Bronchial epithelial cell (primary cell): ENCODE data around the gene AOX1. TPM values are rescaled to one million over a fixed set of nuclear protein-coding genes. Genes with fewer than 3 reads are reported as not detected.
"Not testable (repeated sequence)": the region's sequence is repeated elsewhere in the genome, so short reads cannot be mapped to it uniquely, and the experiment has no call there.

Source experiments
- DNase-seq: peaks from one replicate; pipeline ENCODE4 v3.0.0-alpha.2; 2010; ENCODE audit warnings: low read depth
- FAIRE-seq: peaks from 2 replicates; lab custom pipeline; 2011; peaks lifted over from hg19 to GRCh38; lab: Jason Lieb, UNC
- H3K27me3 ChIP-seq: 2 replicates; pipeline ENCODE4 v1.5.1; 2011; ENCODE audit warnings: low read length; ENCODE audit not compliant: control insufficient read depth, insufficient read depth
- H3K36me3 ChIP-seq: 2 replicates; pipeline ENCODE4 v1.5.1; 2011; ENCODE audit warnings: low read length; ENCODE audit not compliant: control insufficient read depth, insufficient read depth
- H3K4me3 ChIP-seq: 2 replicates; pipeline ENCODE4 v1.5.1; 2011; ENCODE audit warnings: mild to moderate bottlenecking, low read depth, low read length, control low read depth
- total RNA-seq: library from RNA; depleted of rRNA; stranded (reverse); fragments of >200 nt; gene quantifications from 2 replicates; pipeline ENCODE4 v1.2.1, GENCODE V29; 2014
- TF ChIP-seq, protein P1 (sequence below): IDR thresholded peaks from 2 replicates; pipeline ENCODE4 v1.5.1; 2011; ENCODE audit warnings: mild to moderate bottlenecking, moderate library complexity, low read length, control low read depth, inconsistent platforms; ENCODE audit not compliant: insufficient read depth, severe bottlenecking

The AOX1 gene
- total RNA-seq, 1 donor from 2014 or later, result 8.4 TPM

DNA sequence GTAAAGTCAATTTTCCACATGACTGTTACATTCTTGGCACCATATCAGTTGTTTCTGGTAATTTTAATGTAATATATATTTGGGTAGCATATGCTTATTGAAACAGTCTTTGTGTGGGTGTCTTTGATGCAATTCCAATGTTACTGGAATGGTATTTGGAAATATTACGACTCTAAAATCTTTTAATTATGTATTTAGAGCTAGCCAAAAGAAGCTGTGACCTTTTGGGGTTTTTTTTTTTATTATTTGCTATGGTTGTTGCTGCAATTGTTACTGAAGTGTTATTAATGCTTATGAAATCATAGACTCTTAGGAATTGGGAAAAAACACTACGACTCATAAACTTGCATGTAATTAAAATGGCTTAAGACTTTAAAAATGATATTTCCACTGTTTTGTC is 95.9 kb downstream of the AOX1 start:
- DNase-seq, result no peak
- FAIRE-seq, result no peak
- no peaks in the 10 kb centered on the region for H3K36me3 ChIP-seq
- TF ChIP-seq, protein P1, sequence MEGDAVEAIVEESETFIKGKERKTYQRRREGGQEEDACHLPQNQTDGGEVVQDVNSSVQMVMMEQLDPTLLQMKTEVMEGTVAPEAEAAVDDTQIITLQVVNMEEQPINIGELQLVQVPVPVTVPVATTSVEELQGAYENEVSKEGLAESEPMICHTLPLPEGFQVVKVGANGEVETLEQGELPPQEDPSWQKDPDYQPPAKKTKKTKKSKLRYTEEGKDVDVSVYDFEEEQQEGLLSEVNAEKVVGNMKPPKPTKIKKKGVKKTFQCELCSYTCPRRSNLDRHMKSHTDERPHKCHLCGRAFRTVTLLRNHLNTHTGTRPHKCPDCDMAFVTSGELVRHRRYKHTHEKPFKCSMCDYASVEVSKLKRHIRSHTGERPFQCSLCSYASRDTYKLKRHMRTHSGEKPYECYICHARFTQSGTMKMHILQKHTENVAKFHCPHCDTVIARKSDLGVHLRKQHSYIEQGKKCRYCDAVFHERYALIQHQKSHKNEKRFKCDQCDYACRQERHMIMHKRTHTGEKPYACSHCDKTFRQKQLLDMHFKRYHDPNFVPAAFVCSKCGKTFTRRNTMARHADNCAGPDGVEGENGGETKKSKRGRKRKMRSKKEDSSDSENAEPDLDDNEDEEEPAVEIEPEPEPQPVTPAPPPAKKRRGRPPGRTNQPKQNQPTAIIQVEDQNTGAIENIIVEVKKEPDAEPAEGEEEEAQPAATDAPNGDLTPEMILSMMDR, result no peak
- no peak overlapping the region for H3K4me3 ChIP-seq
- H3K27me3 ChIP-seq, result no peaks in the 10 kb centered on the region

GRCh38 chr2:200682407-200682806 is 96.6 kb downstream of the AOX1 start:
- not testable (repeated sequence) for H3K4me3 ChIP-seq, DNase-seq, FAIRE-seq, H3K27me3 ChIP-seq, H3K36me3 ChIP-seq

- H3K4me3 ChIP-seq, result no peak overlapping the region
- no peaks in the 10 kb centered on the region for H3K27me3 ChIP-seq
- FAIRE-seq, result no peak
Observed at GRCh38 chr2:200687922-200688920, 102.4 kb downstream of the AOX1 start.

GRCh38 chr2:200689115-200689514 is 103.3 kb downstream of the AOX1 start:
- no peak for DNase-seq
- H3K4me3 ChIP-seq, result no peak overlapping the region
- H3K27me3 ChIP-seq, result no peaks in the 10 kb centered on the region
- TF ChIP-seq, protein P1, result no peak
- H3K36me3 ChIP-seq, result no peaks in the 10 kb centered on the region
- FAIRE-seq, result no peak

More at GRCh38 chr2:200687922-200688920, 102.4 kb downstream of the AOX1 start:
- H3K36me3 ChIP-seq, result no peaks in the 10 kb centered on the region
- TF ChIP-seq, protein P1, result no peak
- DNase-seq, result no peak

GRCh38 chr2:200693836-200694470 is 108.1 kb downstream of the AOX1 start:
- FAIRE-seq (no peak), DNase-seq (no peak)
- H3K4me3 ChIP-seq, result no peak overlapping the region
- H3K36me3 ChIP-seq, result no peaks in the 10 kb centered on the region
- TF ChIP-seq, protein P1, result no peak
- H3K27me3 ChIP-seq, result no peaks in the 10 kb centered on the region

DNA sequence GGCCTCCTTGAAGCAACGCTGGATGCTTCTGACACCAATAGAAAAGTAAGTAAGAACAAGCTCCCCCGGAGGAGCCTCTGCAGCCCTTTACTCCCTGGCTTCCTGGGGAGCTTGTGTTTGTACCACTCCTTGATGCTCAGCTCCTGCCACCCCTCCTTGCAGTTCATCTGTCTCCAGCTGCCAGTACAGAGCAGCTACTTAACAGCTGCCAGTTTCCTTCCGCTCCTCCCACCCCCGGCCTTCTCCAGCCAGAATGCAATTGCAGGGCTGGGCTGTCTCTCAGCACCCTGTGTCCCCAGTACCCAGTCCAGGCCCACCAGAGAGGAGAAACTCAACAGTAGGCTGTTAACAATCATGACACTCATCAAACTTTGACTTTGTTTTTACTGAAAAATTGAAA is 109.4 kb downstream of the AOX1 start:
- no peak for FAIRE-seq
- no peak overlapping the region for H3K4me3 ChIP-seq
- no peaks in the 10 kb centered on the region for H3K36me3 ChIP-seq
- no peaks in the 10 kb centered on the region for H3K27me3 ChIP-seq
- DNase-seq, result no peak
- TF ChIP-seq, protein P1, result no peak
